ENCODE data around the gene DUOXA2.

DNA sequence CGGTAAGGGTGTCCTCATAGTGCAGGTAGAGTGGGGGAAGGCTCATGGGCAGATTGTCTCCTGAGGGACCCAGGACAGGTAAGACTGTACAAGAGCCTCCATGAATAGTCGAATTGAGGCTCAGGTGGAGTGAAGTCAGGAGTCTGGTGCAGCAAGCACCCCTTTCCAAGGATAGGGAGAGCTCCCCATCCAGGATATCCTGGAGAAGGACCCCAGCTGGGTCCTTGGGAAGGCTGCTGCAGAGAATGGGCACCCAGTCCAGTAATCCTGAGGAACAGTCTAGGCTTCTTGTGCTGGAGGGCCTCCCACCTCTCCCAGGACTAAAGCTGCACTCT lies 592 bp downstream of the DUOXA2 start:
- TF ChIP-seq POLR2A (IDR thresholded peaks at IDR 0.05; ENCODE audit: low read depth, low read length) (no peak), TAF1 (IDR thresholded peaks at IDR 0.05; ENCODE audit: low read depth, low read length) (no peak), SPI1 (IDR thresholded peaks at IDR 0.05; ENCODE audit: low read depth, low read length) (no peak)

Data from GM12891 (cell line).